Prostate gland (tissue), 2 donors: ENCODE results near the gene DSEL.

Source experiments
- CTCF ChIP-seq, 4 experiments: fragments of 200-600 bp in 2 of 4; fragments of 450-650 bp in 2 of 4; sonication (generic) in 2 of 4; IDR thresholded peaks; 1 replicate in 3 of 4; 2 replicates in 1 of 4; pipeline ENCODE4 v1.5.1; 2016 to 2019; ENCODE audit warnings: antibody characterized with exemption in 4 of 4, mild to moderate bottlenecking in 2 of 4, moderate library complexity in 2 of 4
- POLR2A ChIP-seq: fragments of 450-650 bp; IDR thresholded peaks from one replicate; pipeline ENCODE4 v1.6.1; 2016; ENCODE audit warnings: antibody characterized with exemption, mild to moderate bottlenecking

GRCh38 chr18:67517444-67517765 is 885 bp upstream of the DSEL start:
- no peak for TF ChIP-seq CTCF (IDR thresholded peaks at IDR 0.05)
- no peak for TF ChIP-seq POLR2A
